Stimulated activated CD4-positive, alpha-beta T cell treated with anti-CD3 and anti-CD28 coated beads, Interleukin-4, amount 100 ng/mL, for 48 hours (primary cell): Measurements from ENCODE around the gene NOX1.

Experiments
- DNase-seq, 2 donors: peaks; one replicate each; pipeline ENCODE4 v3.0.0-alpha.2; 2020; ENCODE audit warnings: low read depth in 2 of 2

Gene NOX1

GRCh38 chrX:100874325-100874724 is at the start of gene NOX1:
NOX1 (minus strand) TSS chrX:100874359; CDS start chrX:100874139, 220 bp downstream.
- DNase-seq, result no peak

- DNase-seq, result no peak
Measured at GRCh38 chrX:100915562-100915961, 41.4 kb upstream of the NOX1 start.

- no peak for DNase-seq
Measured at GRCh38 chrX:100913111-100913510, 39.0 kb upstream of the NOX1 start.

- DNase-seq, result no peak
Measured at GRCh38 chrX:100911731-100912130, 37.6 kb upstream of the NOX1 start.

GRCh38 chrX:100905620-100906019 is 31.5 kb upstream of the NOX1 start:
- DNase-seq, result no peak

- no peak for DNase-seq
Measured at GRCh38 chrX:100904433-100904832, 30.3 kb upstream of the NOX1 start.

GRCh38 chrX:100895365-100896075 is 21.4 kb upstream of the NOX1 start:
- DNase-seq, result no peak

GRCh38 chrX:100883654-100884053 is 9.5 kb upstream of the NOX1 start:
- no peak for DNase-seq

GRCh38 chrX:100880368-100880767 is 6.2 kb upstream of the NOX1 start:
- no peak for DNase-seq

- DNase-seq, result no peak
Measured at GRCh38 chrX:100871594-100872560, 2.3 kb downstream of the NOX1 start.

- no peak for DNase-seq
Measured at GRCh38 chrX:100870527-100870926, 3.6 kb downstream of the NOX1 start.

- DNase-seq, result no peak
Measured at GRCh38 chrX:100868273-100868672, 5.9 kb downstream of the NOX1 start.

GRCh38 chrX:100864657-100865391 is 9.3 kb downstream of the NOX1 start:
- no peak for DNase-seq

GRCh38 chrX:100863326-100863864 is 10.8 kb downstream of the NOX1 start:
- DNase-seq, result no peak

GRCh38 chrX:100852810-100853209 is 21.3 kb downstream of the NOX1 start:
- DNase-seq, result no peak

GRCh38 chrX:100850317-100850716 is 23.8 kb downstream of the NOX1 start:
- DNase-seq, result no peak

- DNase-seq, result no peak
Measured at GRCh38 chrX:100831219-100831946, 42.8 kb downstream of the NOX1 start.

- DNase-seq, result no peak
Measured at GRCh38 chrX:100830547-100830946, 43.6 kb downstream of the NOX1 start.

- DNase-seq, result no peak
Measured at GRCh38 chrX:100830143-100830542, 44.0 kb downstream of the NOX1 start.

- no peak for DNase-seq
Measured at GRCh38 chrX:100829730-100830129, 44.4 kb downstream of the NOX1 start.
